Ovary (tissue), 3 donors: Measurements from ENCODE around the gene PLPPR5.

Source experiments
- CTCF ChIP-seq, 3 donors: fragments of 450-650 bp in 2 of 3; fragments of 200-600 bp in 1 of 3; IDR thresholded peaks; one replicate each; pipeline versions ENCODE4 v1.5.1 to v1.8.0; 2016 to 2022; ENCODE audit warnings: antibody characterized with exemption in 3 of 3, mild to moderate bottlenecking in 1 of 3
- EP300 ChIP-seq: sonication (generic); formaldehyde crosslinking; IDR thresholded peaks from one replicate; pipeline ENCODE4 v1.6.1; 2017; ENCODE audit warnings: antibody characterized with exemption
- POLR2A ChIP-seq: fragments of 450-650 bp; IDR thresholded peaks from one replicate; pipeline ENCODE4 v1.6.1; 2017; ENCODE audit warnings: antibody characterized with exemption, mild to moderate bottlenecking, moderate library complexity
- donor health status: DM: no; HTN: no; CAD: no.

GRCh38 chr1:98887507-98887906 lies 117.2 kb downstream of the PLPPR5 start:
- no peak for TF ChIP-seq EP300
- TF ChIP-seq CTCF (IDR thresholded peaks at IDR 0.05) = no peak
- TF ChIP-seq POLR2A = no peak
